C4-2B (cell line): ENCODE measurements around the gene SMYD4.

Experiments used
- ZFX ChIP-seq: fragments of 450-650 bp; IDR thresholded peaks from 2 replicates; pipeline ENCODE4 v1.6.1; 2017
- TF ChIP-seq, protein P1 (sequence below): fragments of 450-650 bp; conservative IDR thresholded peaks from 2 replicates; pipeline ENCODE4 v1.5.1; 2017; ENCODE audit warnings: mild to moderate bottlenecking

DNA sequence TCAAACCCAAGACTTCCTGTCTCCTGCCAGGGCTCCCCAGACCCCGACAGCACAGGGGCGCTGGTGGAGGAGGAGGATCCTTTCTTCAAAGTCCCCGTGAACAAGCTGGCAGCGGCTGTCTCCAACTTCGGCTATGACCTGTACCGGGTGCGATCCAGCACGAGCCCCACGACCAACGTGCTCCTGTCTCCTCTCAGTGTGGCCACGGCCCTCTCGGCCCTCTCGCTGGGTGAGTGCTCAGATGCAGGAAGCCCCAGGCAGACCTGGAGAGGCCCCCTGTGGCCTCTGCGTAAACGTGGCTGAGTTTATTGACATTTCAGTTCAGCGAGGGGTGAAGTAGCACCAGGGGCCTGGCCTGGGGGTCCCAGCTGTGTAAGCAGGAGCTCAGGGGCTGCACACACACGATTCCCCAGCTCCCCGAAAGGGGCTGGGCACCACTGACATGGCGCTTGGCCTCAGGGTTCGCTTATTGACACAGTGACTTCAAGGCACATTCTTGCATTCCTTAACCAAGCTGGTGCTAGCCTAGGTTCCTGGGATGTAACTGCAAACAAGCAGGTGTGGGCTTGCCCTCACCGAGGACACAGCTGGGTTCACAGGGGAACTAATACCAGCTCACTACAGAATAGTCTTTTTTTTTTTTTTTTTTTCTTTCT, 59.8 kb downstream of the SMYD4 start:
- TF ChIP-seq, protein P1, sequence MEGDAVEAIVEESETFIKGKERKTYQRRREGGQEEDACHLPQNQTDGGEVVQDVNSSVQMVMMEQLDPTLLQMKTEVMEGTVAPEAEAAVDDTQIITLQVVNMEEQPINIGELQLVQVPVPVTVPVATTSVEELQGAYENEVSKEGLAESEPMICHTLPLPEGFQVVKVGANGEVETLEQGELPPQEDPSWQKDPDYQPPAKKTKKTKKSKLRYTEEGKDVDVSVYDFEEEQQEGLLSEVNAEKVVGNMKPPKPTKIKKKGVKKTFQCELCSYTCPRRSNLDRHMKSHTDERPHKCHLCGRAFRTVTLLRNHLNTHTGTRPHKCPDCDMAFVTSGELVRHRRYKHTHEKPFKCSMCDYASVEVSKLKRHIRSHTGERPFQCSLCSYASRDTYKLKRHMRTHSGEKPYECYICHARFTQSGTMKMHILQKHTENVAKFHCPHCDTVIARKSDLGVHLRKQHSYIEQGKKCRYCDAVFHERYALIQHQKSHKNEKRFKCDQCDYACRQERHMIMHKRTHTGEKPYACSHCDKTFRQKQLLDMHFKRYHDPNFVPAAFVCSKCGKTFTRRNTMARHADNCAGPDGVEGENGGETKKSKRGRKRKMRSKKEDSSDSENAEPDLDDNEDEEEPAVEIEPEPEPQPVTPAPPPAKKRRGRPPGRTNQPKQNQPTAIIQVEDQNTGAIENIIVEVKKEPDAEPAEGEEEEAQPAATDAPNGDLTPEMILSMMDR = no peak
- no peak for TF ChIP-seq ZFX
